ENCODE data around the gene STMN3.

Gene STMN3

DNA sequence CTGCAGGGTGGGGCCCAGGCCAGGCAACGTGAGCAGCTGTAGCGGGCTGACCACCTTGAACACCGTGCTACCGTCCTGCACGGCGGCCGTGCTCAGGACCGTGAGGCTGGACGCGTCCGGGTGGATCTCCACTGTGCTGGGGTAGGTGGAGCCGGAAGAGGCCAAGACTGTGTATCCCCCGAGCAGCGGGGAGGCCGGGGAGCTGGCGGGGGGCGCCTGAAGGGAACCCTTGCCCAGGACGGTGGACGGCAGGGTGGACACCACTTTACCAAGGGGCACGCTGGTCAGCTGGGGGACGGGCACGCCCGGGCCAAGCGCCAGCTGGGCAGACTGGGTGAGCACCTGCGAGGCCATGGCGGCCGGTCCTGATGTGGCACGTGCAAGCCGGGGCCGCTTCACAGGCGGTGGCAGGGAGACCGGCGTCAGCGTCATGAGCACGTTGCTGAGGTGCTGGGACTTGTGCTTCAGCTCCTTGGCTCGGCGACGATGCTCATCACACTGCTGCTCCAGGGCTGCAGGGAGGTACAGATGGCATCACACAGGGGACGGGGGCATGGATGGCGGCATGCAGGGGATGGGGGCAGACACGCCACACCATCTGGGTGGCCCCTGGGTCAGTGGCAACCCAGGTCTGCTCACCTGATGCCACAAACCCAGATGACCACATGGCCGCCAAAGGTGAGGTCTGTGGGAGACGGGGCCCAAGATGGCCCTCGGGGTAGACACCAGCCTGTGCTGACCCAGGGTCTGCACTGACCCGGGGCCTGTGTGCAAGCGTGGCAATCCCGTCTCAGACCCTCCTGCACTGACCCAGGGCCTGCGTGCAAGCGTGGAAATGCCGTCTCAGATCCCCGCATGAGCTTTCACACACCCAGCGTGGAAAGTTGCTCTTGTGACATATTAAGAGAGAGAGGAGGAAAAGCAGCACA, 62.7 kb downstream of the STMN3 start:
- no peak overlapping the region for H3K4me2 ChIP-seq (ENCODE audit: low read length)
- no peak for TF ChIP-seq EZH2 (IDR thresholded peaks at IDR 0.05; ENCODE audit: borderline replicate concordance, low read length)
- TF ChIP-seq, protein P1, sequence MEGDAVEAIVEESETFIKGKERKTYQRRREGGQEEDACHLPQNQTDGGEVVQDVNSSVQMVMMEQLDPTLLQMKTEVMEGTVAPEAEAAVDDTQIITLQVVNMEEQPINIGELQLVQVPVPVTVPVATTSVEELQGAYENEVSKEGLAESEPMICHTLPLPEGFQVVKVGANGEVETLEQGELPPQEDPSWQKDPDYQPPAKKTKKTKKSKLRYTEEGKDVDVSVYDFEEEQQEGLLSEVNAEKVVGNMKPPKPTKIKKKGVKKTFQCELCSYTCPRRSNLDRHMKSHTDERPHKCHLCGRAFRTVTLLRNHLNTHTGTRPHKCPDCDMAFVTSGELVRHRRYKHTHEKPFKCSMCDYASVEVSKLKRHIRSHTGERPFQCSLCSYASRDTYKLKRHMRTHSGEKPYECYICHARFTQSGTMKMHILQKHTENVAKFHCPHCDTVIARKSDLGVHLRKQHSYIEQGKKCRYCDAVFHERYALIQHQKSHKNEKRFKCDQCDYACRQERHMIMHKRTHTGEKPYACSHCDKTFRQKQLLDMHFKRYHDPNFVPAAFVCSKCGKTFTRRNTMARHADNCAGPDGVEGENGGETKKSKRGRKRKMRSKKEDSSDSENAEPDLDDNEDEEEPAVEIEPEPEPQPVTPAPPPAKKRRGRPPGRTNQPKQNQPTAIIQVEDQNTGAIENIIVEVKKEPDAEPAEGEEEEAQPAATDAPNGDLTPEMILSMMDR (IDR thresholded peaks at IDR 0.05; ENCODE audit: low read length) = no peak
- no peaks in the 10 kb centered on the region for H3K79me2 ChIP-seq (ENCODE audit: insufficient read depth, low read length)
- H3K27ac ChIP-seq (ENCODE audit: low read depth, low read length, poor library complexity, severe bottlenecking) = no peak overlapping the region
- H3F3A ChIP-seq (ENCODE audit: insufficient read depth, low read length) = no peaks in the 10 kb centered on the region
- H3K27me3 ChIP-seq (ENCODE audit: insufficient read depth, low read length) = no peaks in the 10 kb centered on the region
- no peaks in the 10 kb centered on the region for H3K9me3 ChIP-seq (ENCODE audit: low read length)
- H3K9me2 ChIP-seq (ENCODE audit: low read depth, low read length) = no peaks in the 10 kb centered on the region
- no peak overlapping the region for H3K4me3 ChIP-seq (ENCODE audit: low read depth, low read length, poor library complexity, severe bottlenecking)
- no peak overlapping the region for H2AFZ ChIP-seq (ENCODE audit: low read length)
- H3K36me3 ChIP-seq (ENCODE audit: insufficient read depth, low read length) = peaks cover 42% of the 10 kb centered on the region
- H3K4me1 ChIP-seq (ENCODE audit: insufficient read depth, low read length, severe bottlenecking) = no peaks in the 10 kb centered on the region
- no peak overlapping the region for H3K9ac ChIP-seq (ENCODE audit: low read length)
- no peaks in the 10 kb centered on the region for H4K20me1 ChIP-seq (ENCODE audit: insufficient read depth, low read length)
